ENCODE measurements around the gene EML4.
"Not testable (repeated sequence)": the region's sequence is repeated elsewhere in the genome, so short reads cannot be mapped to it uniquely, and the experiment has no call there.

The EML4 gene

GRCh38 chr2:42335514-42336104 is 166.5 kb downstream of the EML4 start:
- Mint-ChIP-seq H3K9me3 (peaks cover 2% of the 10 kb centered on the region), H3K4me1 (peaks cover 9% of the 10 kb centered on the region), H3K27ac (no peak overlapping the region), H3K4me3 (no peak overlapping the region), H3K27me3 (no peaks in the 10 kb centered on the region), H3K36me3 (peaks cover 78% of the 10 kb centered on the region)
- no peak for ATAC-seq

- no peak for ATAC-seq
- Mint-ChIP-seq H3K4me1 (peaks cover 9% of the 10 kb centered on the region), H3K27me3 (no peaks in the 10 kb centered on the region), H3K36me3 (peaks cover 83% of the 10 kb centered on the region), H3K9me3 (peaks cover 2% of the 10 kb centered on the region), H3K4me3 (no peak overlapping the region), H3K27ac (no peak overlapping the region)
Measured at GRCh38 chr2:42336361-42336965, 167.3 kb downstream of the EML4 start.

GRCh38 chr2:42337356-42337820 is 168.2 kb downstream of the EML4 start:
- Mint-ChIP-seq H3K9me3 (peaks cover 2% of the 10 kb centered on the region), H3K27me3 (no peaks in the 10 kb centered on the region), H3K4me3 (no peak overlapping the region), H3K27ac (no peak overlapping the region), H3K36me3 (peaks cover 76% of the 10 kb centered on the region), H3K4me1 (peaks cover 15% of the 10 kb centered on the region)
- no peak for ATAC-seq

- Mint-ChIP-seq H3K36me3 (peaks cover 70% of the 10 kb centered on the region), H3K27ac (no peak overlapping the region), H3K9me3 (peaks cover 2% of the 10 kb centered on the region), H3K27me3 (no peaks in the 10 kb centered on the region), H3K4me1 (peaks cover 21% of the 10 kb centered on the region), H3K4me3 (no peak overlapping the region)
- ATAC-seq: no peak
Measured at GRCh38 chr2:42337846-42338566, 168.9 kb downstream of the EML4 start.

- Mint-ChIP-seq H3K4me1 (peaks cover 27% of the 10 kb centered on the region), H3K27me3 (no peaks in the 10 kb centered on the region), H3K36me3 (peaks cover 68% of the 10 kb centered on the region), H3K4me3 (no peak overlapping the region), H3K9me3 (peaks cover 2% of the 10 kb centered on the region), H3K27ac (no peak overlapping the region)
- no peak for ATAC-seq
Measured at GRCh38 chr2:42338567-42339190, 169.5 kb downstream of the EML4 start.

- Mint-ChIP-seq H3K27ac (no peak overlapping the region), H3K36me3 (peaks cover 69% of the 10 kb centered on the region)
- no peak for ATAC-seq
Measured at GRCh38 chr2:42339191-42339912, 170.2 kb downstream of the EML4 start.

GRCh38 chr2:42340045-42340937 is 171.1 kb downstream of the EML4 start:
- Mint-ChIP-seq H3K27me3 (no peaks in the 10 kb centered on the region), H3K9me3 (peaks cover 2% of the 10 kb centered on the region), H3K4me3 (no peak overlapping the region), H3K36me3 (peaks cover 75% of the 10 kb centered on the region), H3K4me1 (peaks cover 27% of the 10 kb centered on the region), H3K27ac (peak overlapping the region; percentile 67)
- no peak for ATAC-seq

More at GRCh38 chr2:42339191-42339912, 170.2 kb downstream of the EML4 start:
- Mint-ChIP-seq H3K27me3 (no peaks in the 10 kb centered on the region), H3K4me3 (no peak overlapping the region), H3K4me1 (peaks cover 27% of the 10 kb centered on the region), H3K9me3 (peaks cover 2% of the 10 kb centered on the region)

GRCh38 chr2:42340938-42341636 is 171.9 kb downstream of the EML4 start:
- Mint-ChIP-seq H3K4me3 (no peak overlapping the region), H3K9me3 (peaks cover 2% of the 10 kb centered on the region), H3K27me3 (no peaks in the 10 kb centered on the region), H3K27ac (peak overlapping the region; percentile 67), H3K36me3 (peaks cover 76% of the 10 kb centered on the region), H3K4me1 (peaks cover 27% of the 10 kb centered on the region)
- no peak for ATAC-seq

- Mint-ChIP-seq H3K4me3 (no peak overlapping the region), H3K27me3 (no peaks in the 10 kb centered on the region), H3K36me3 (peaks cover 68% of the 10 kb centered on the region), H3K4me1 (peaks cover 27% of the 10 kb centered on the region), H3K9me3 (peaks cover 2% of the 10 kb centered on the region), H3K27ac (peak overlapping the region; percentile 67)
- ATAC-seq: peak; percentile 75
Measured at GRCh38 chr2:42342061-42342794, 173.1 kb downstream of the EML4 start.

GRCh38 chr2:42342795-42343241 is 173.7 kb downstream of the EML4 start:
- ATAC-seq: no peak
- no peak overlapping the region for H3K4me3 Mint-ChIP-seq
- H3K36me3 Mint-ChIP-seq: peaks cover 66% of the 10 kb centered on the region
- H3K27me3 Mint-ChIP-seq: no peaks in the 10 kb centered on the region
- H3K27ac Mint-ChIP-seq: peak overlapping the region; percentile 67
- peaks cover 27% of the 10 kb centered on the region for H3K4me1 Mint-ChIP-seq
- H3K9me3 Mint-ChIP-seq: peaks cover 2% of the 10 kb centered on the region

GRCh38 chr2:42345986-42346385 is 176.8 kb downstream of the EML4 start:
- H3K36me3 Mint-ChIP-seq: peaks cover 62% of the 10 kb centered on the region
- H3K4me1 Mint-ChIP-seq: peaks cover 24% of the 10 kb centered on the region
- H3K27me3 Mint-ChIP-seq: no peaks in the 10 kb centered on the region
- no peak overlapping the region for H3K27ac Mint-ChIP-seq
- ATAC-seq: no peak
- no peaks in the 10 kb centered on the region for H3K9me3 Mint-ChIP-seq
- no peak overlapping the region for H3K4me3 Mint-ChIP-seq

GRCh38 chr2:42346856-42347255 is 177.7 kb downstream of the EML4 start:
- not testable (repeated sequence) for H3K27me3 Mint-ChIP-seq, H3K27ac Mint-ChIP-seq, ATAC-seq, H3K4me3 Mint-ChIP-seq, H3K9me3 Mint-ChIP-seq
- peaks cover 23% of the 10 kb centered on the region for H3K4me1 Mint-ChIP-seq
- H3K36me3 Mint-ChIP-seq: peaks cover 64% of the 10 kb centered on the region

GRCh38 chr2:42347518-42347917 is 178.4 kb downstream of the EML4 start:
- ATAC-seq, H3K27ac Mint-ChIP-seq, H3K4me3 Mint-ChIP-seq, H3K27me3 Mint-ChIP-seq, H3K9me3 Mint-ChIP-seq: not testable (repeated sequence)
- Mint-ChIP-seq H3K36me3 (peaks cover 71% of the 10 kb centered on the region), H3K4me1 (peaks cover 17% of the 10 kb centered on the region)

Measured in stimulated activated memory B cell treated with anti-CD40 and anti-IgM and Interleukin-4, amounts not matched to agents 10 μg/mL and 1 μg/mL and 100 μg/mL, for 72 hours (primary cell).